Measurements from ENCODE around the gene TAC4.

Gene TAC4

GRCh38 chr17:49809056-49809455 lies 38.8 kb downstream of the TAC4 start:
- DNase-seq (ENCODE audit: extremely low read depth, insufficient read length) = no peak
- TF ChIP-seq CTCF (IDR thresholded peaks at IDR 0.05; ENCODE audit: insufficient read depth, low read length, poor library complexity, severe bottlenecking) = no peak
- H3K4me3 ChIP-seq (replicated peaks; ENCODE audit: low read depth, low read length) = no peak overlapping the region
- H3K27me3 ChIP-seq (replicated peaks; ENCODE audit: control insufficient read depth, insufficient read depth, low read length) = no peaks in the 10 kb centered on the region
- H3K36me3 ChIP-seq (ENCODE audit: control insufficient read depth, insufficient read depth, low read length) = peaks cover 9% of the 10 kb centered on the region

- no peaks in the 10 kb centered on the region for H3K27me3 ChIP-seq (replicated peaks; ENCODE audit: control insufficient read depth, insufficient read depth, low read length)
- H3K4me3 ChIP-seq (replicated peaks; ENCODE audit: low read depth, low read length) = no peak overlapping the region
- peaks cover 9% of the 10 kb centered on the region for H3K36me3 ChIP-seq (ENCODE audit: control insufficient read depth, insufficient read depth, low read length)
- DNase-seq (ENCODE audit: extremely low read depth, insufficient read length) = no peak
- no peak for TF ChIP-seq CTCF (IDR thresholded peaks at IDR 0.05; ENCODE audit: insufficient read depth, low read length, poor library complexity, severe bottlenecking)
Observed at GRCh38 chr17:49798738-49799137, 49.1 kb downstream of the TAC4 start.

GRCh38 chr17:49798182-49798581 lies 49.7 kb downstream of the TAC4 start:
- H3K27me3 ChIP-seq (replicated peaks; ENCODE audit: control insufficient read depth, insufficient read depth, low read length) = no peaks in the 10 kb centered on the region
- TF ChIP-seq CTCF (IDR thresholded peaks at IDR 0.05; ENCODE audit: insufficient read depth, low read length, poor library complexity, severe bottlenecking) = no peak
- H3K36me3 ChIP-seq (ENCODE audit: control insufficient read depth, insufficient read depth, low read length) = peaks cover 9% of the 10 kb centered on the region
- no peak overlapping the region for H3K4me3 ChIP-seq (replicated peaks; ENCODE audit: low read depth, low read length)
- no peak for DNase-seq (ENCODE audit: extremely low read depth, insufficient read length)

GRCh38 chr17:49795372-49795771 lies 52.5 kb downstream of the TAC4 start:
- DNase-seq (ENCODE audit: extremely low read depth, insufficient read length) = no peak
- no peaks in the 10 kb centered on the region for H3K27me3 ChIP-seq (replicated peaks; ENCODE audit: control insufficient read depth, insufficient read depth, low read length)

GRCh38 chr17:49793309-49793708 lies 54.6 kb downstream of the TAC4 start:
- peaks cover 11% of the 10 kb centered on the region for H3K36me3 ChIP-seq (ENCODE audit: control insufficient read depth, insufficient read depth, low read length)
- H3K27me3 ChIP-seq (replicated peaks; ENCODE audit: control insufficient read depth, insufficient read depth, low read length) = no peaks in the 10 kb centered on the region
- no peak for DNase-seq (ENCODE audit: extremely low read depth, insufficient read length)
- TF ChIP-seq CTCF (IDR thresholded peaks at IDR 0.05; ENCODE audit: insufficient read depth, low read length, poor library complexity, severe bottlenecking) = no peak
- no peak overlapping the region for H3K4me3 ChIP-seq (replicated peaks; ENCODE audit: low read depth, low read length)

More at GRCh38 chr17:49795372-49795771, 52.5 kb downstream of the TAC4 start:
- TF ChIP-seq CTCF (IDR thresholded peaks at IDR 0.05; ENCODE audit: insufficient read depth, low read length, poor library complexity, severe bottlenecking) = no peak
- H3K4me3 ChIP-seq (replicated peaks; ENCODE audit: low read depth, low read length) = no peak overlapping the region
- H3K36me3 ChIP-seq (ENCODE audit: control insufficient read depth, insufficient read depth, low read length) = peaks cover 16% of the 10 kb centered on the region

GRCh38 chr17:49789243-49789578 lies 58.7 kb downstream of the TAC4 start:
- no peak for TF ChIP-seq CTCF (IDR thresholded peaks at IDR 0.05; ENCODE audit: insufficient read depth, low read length, poor library complexity, severe bottlenecking)
- no peaks in the 10 kb centered on the region for H3K27me3 ChIP-seq (replicated peaks; ENCODE audit: control insufficient read depth, insufficient read depth, low read length)
- no peak for DNase-seq (ENCODE audit: extremely low read depth, insufficient read length)
- H3K36me3 ChIP-seq (ENCODE audit: control insufficient read depth, insufficient read depth, low read length) = peaks cover 6% of the 10 kb centered on the region
- H3K4me3 ChIP-seq (replicated peaks; ENCODE audit: low read depth, low read length) = peak overlapping the region; percentile 100

Measured in GM06990 (cell line).